HG03342 (cell line): ENCODE measurements around the gene AGTR1.
"Not testable (repeated sequence)": the region's sequence is repeated elsewhere in the genome, so short reads cannot be mapped to it uniquely, and the experiment has no call there.

Source experiments
- ATAC-seq: cut with Tn5 transposase; IDR thresholded peaks from one replicate; pipeline ENCODE4 v1.9.1; 2021; ENCODE audit warnings: mild to moderate bottlenecking, moderate library complexity; ENCODE audit not compliant: unreplicated experiment

AGTR1 gene

GRCh38 chr3:148757238-148758215 lies 59.8 kb downstream of the AGTR1 start:
- no peak for ATAC-seq

GRCh38 chr3:148758303-148758884 lies 60.7 kb downstream of the AGTR1 start:
- ATAC-seq: no peak

GRCh38 chr3:148759430-148759829 lies 61.7 kb downstream of the AGTR1 start:
- ATAC-seq: no peak

- ATAC-seq: no peak
These were observed 65.5 kb downstream of the AGTR1 start for GRCh38 chr3:148763156-148763680.

DNA sequence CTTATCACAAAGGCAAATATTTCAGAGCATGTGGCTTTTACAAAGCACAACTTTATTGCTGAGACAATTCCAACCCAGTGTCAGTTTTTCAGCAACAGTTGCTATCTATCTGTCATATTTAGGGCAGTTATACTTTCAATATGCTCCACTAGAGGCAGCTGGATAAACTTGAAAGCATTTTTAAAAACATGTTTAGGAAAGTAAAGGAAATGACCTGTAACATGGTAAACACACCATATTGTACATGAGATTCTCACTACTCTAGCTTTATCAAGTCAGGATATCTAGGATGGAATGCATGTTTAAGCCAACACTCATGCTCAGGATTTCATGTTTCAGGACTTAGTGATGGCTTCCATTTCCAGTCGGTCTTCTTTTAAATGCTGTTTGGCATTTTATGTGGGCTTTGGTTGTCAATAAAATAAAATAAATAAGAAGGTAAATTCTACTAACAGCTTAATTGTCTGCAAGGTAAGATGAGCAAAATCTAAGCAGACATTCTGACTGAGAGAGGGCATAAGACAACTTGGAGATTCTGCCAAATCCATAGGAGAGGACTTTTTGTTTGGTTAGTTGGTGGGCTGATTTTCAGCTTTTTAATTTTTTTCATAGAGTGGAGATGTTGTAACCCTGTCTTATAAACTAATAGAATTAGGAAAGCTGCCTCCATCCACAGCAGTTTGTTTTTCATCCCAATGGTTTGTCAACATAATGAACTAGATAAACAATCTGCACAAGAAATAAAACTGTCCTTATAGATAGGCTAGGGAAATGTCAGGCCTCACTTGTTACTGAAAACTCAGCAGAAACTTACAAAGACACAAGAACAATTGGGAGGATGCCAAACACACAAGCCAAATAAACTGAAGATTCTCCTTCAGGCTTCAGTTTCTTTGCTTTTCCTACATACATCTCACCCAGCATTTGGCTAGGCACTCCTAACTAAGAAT lies 66.6 kb downstream of the AGTR1 start:
- ATAC-seq: no peak

DNA sequence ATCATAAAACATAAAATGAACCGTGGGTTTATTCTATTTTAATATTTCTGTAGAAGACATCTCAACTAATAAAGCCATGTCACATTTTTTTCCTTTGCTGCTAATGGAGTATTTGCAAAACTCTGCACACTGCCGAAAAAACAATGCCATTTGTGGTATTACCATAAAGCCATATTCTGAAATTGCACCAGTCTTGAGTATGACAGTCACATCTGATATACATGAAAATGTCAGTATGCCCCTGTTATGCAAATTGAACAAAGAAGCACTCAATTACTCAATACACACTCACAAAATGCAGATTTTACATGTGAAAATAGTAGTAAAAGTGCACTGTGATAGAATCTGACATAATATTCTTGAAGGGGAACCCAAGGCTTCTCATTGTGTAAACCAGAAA lies 74.7 kb downstream of the AGTR1 start:
- no peak for ATAC-seq

DNA sequence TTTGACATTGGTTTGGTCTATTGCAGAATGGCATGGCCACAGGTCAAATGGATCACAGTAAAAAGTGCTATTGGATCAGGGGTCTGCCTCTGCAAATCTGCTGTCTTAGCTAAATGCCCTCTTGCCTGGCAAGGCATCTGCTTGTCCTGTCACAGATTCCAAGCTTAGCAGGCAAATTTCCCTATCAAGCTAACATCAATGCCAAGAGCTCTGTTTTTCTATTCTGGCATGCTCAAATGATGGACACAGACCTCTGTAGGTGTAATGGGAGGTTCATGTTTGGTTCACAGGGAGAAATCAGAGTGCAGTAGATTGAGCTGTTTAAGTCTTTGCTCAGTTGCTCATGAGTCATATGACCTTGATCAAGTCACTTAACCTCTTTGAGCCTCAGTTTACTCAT lies 75.1 kb downstream of the AGTR1 start:
- no peak for ATAC-seq

GRCh38 chr3:148773805-148774204 lies 76.1 kb downstream of the AGTR1 start:
- no peak for ATAC-seq

GRCh38 chr3:148778926-148779325 lies 81.2 kb downstream of the AGTR1 start:
- no peak for ATAC-seq

DNA sequence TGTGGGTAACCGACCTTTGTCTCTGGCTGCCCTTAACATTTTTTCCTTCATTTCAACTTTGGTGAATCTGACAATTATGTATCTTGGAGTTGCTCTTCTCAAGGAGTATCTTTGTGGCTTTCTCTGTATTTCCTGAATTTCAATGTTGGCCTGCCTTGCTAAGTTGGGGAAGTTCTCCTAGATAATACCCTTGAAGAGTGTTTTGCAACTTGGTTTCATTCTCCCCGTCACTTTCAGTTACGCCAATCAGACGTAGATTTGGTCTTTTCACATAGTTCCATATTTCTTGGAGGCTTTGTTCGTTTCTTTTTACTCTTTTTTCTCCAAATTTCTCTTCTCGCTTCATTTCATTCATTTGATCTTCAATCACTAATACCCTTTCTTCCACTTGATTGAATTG lies 87.3 kb downstream of the AGTR1 start:
- ATAC-seq: not testable (repeated sequence)

- ATAC-seq: not testable (repeated sequence)
These were observed 88.5 kb downstream of the AGTR1 start for GRCh38 chr3:148786159-148786558.

- ATAC-seq: no peak
These were observed 91.4 kb downstream of the AGTR1 start for GRCh38 chr3:148789146-148789545.

- no peak for ATAC-seq
These were observed 92.2 kb downstream of the AGTR1 start for GRCh38 chr3:148789906-148790305.

DNA sequence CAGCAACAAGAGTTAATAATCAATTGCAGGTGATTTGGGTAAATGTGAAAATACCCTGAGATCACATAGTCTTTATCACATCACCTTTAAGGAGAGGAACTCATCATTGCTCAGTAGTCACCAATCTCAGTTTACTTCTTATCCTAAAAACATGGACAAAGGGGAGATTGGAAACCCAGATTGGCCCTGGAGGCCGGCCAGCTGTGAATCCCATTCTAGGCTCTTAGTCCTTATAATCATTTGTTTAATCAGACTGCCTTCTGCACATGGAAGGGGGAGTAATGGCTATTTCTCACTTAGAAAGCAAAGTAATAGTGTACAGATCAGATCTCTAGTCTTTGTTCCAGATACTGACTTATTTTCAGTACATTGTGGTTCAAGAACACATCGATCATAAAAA lies 92.7 kb downstream of the AGTR1 start:
- ATAC-seq: no peak

- no peak for ATAC-seq
These were observed 93.4 kb downstream of the AGTR1 start for GRCh38 chr3:148790851-148791735.

DNA sequence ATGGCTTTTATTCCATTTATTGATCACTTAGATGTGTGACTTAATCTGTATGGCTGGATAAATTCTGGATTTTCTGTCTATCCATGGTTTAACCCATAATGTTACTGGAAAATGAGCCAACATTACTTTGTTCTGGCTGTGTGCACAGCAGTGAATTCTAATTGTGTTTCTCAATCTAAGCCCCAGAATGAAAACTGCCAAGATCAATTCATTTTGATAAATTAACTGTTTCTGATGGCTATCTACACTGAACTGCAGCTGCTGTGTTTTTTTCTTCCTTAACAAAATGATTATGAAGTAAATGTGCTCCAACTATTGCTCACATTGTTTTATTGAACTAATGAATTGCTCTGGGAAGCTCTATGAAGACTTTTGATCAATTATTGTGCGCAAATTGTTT lies 94.2 kb downstream of the AGTR1 start:
- ATAC-seq: no peak

- ATAC-seq: no peak
These were observed 94.8 kb downstream of the AGTR1 start for GRCh38 chr3:148792516-148792915.
